ENCODE results near the gene CERKL.

The CERKL gene

DNA sequence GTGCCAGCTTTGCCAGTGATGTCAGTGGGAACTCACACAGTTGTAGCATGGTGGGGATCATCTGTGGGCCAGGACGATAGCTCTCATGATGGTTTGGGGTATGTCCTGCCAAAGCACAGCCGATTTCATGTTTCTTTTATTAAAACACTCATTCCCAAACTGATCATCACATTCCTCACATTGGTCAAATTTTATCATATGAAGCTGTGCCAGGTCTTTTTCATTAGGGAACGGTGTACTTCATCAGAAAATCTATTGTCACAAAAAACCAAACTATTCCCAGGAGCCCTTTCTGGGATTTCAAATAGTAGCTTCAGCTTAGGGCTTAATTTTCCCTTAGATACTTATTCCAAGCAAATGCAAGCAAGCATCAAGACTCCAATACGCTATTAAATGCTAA lies 157.7 kb downstream of the CERKL start:
- no peak for DNase-seq
